Measurements from ENCODE around the gene DLEU7. TPM values are rescaled to one million over a fixed set of nuclear protein-coding genes. Genes with fewer than 3 reads are reported as not detected.

DLEU7 gene
- total RNA-seq, 1 experiment from 2014 or later = 1.5 TPM

DNA sequence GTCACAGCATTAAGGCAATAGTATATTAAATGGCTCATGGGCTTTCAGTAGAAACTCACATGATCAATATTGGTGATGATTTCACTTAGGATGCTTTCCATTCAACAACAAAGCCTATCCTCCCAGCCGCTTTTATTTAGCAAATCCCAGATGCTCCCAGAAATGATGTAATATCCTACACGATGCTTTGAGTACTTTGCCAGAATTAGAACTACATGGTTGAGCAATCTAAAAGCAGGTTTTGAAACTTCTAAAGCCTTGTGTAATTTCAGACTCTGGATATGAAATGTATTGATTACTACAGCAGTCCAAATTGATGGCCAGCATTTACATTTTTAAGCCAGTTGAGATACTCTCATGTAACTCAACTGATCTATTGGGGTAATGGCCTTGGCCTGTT lies 13.6 kb downstream of the DLEU7 start:
- Histone ChIP-seq H4K20me1 (ENCODE audit: control insufficient read depth, insufficient read depth, insufficient read length) (no peaks in the 10 kb centered on the region), H2BK12ac (ENCODE audit: insufficient read length, low read depth, low read length) (no peak overlapping the region), H2BK20ac (ENCODE audit: low read depth, low read length, poor library complexity, severe bottlenecking) (no peak overlapping the region), H3K23me2 (ENCODE audit: insufficient read length, low read depth, low read length, poor library complexity, severe bottlenecking) (no peaks in the 10 kb centered on the region), H3K23ac (ENCODE audit: insufficient read length, low read depth, low read length) (no peak overlapping the region), H3K4me2 (ENCODE audit: insufficient read depth, insufficient read length, low read length) (no peak overlapping the region), H3K9me3 (ENCODE audit: control insufficient read depth, low read depth, low read length) (no peaks in the 10 kb centered on the region), H2AFZ (ENCODE audit: low read length) (no peak overlapping the region), H3K14ac (ENCODE audit: insufficient read depth, low read length) (no peak overlapping the region), H3K27me3 (ENCODE audit: insufficient read depth, low read length) (no peaks in the 10 kb centered on the region), H2BK15ac (ENCODE audit: low read depth, low read length) (no peak overlapping the region), H4K8ac (replicated peaks; ENCODE audit: insufficient read length, low read depth, low read length) (no peak overlapping the region), H3K4ac (ENCODE audit: low read depth, low read length) (no peak overlapping the region), H2AK5ac (ENCODE audit: insufficient read length, low read length) (no peak overlapping the region), H3K79me2 (ENCODE audit: insufficient read depth, low read length) (no peaks in the 10 kb centered on the region), H4K5ac (ENCODE audit: insufficient read length, low read depth, low read length) (no peak overlapping the region), H3K4me1 (ENCODE audit: insufficient read depth, low read length) (no peaks in the 10 kb centered on the region), H3K79me1 (ENCODE audit: insufficient read depth, low read depth, low read length, poor library complexity, severe bottlenecking) (no peaks in the 10 kb centered on the region), H3T11ph (ENCODE audit: low read length) (no peak overlapping the region), H2BK5ac (ENCODE audit: insufficient read length, low read length) (no peak overlapping the region), H3K18ac (ENCODE audit: insufficient read length, low read depth, low read length) (no peak overlapping the region), H4K91ac (ENCODE audit: insufficient read length, low read depth, low read length) (no peak overlapping the region), H3K9ac (ENCODE audit: extremely low read depth, insufficient read length, low read length) (no peak overlapping the region), H3K27ac (ENCODE audit: insufficient read length, low read depth, low read length) (no peak overlapping the region), H2BK120ac (ENCODE audit: low read depth, low read length, poor library complexity, severe bottlenecking) (no peak overlapping the region), H3K56ac (ENCODE audit: insufficient read length, low read depth, low read length) (no peak overlapping the region)
- peaks cover 0 to 3% of the 10 kb centered on the region in 2 experiments; a peak in 1 of 4 replicates for H3K4me1 Mint-ChIP-seq
- TF ChIP-seq, protein P1, sequence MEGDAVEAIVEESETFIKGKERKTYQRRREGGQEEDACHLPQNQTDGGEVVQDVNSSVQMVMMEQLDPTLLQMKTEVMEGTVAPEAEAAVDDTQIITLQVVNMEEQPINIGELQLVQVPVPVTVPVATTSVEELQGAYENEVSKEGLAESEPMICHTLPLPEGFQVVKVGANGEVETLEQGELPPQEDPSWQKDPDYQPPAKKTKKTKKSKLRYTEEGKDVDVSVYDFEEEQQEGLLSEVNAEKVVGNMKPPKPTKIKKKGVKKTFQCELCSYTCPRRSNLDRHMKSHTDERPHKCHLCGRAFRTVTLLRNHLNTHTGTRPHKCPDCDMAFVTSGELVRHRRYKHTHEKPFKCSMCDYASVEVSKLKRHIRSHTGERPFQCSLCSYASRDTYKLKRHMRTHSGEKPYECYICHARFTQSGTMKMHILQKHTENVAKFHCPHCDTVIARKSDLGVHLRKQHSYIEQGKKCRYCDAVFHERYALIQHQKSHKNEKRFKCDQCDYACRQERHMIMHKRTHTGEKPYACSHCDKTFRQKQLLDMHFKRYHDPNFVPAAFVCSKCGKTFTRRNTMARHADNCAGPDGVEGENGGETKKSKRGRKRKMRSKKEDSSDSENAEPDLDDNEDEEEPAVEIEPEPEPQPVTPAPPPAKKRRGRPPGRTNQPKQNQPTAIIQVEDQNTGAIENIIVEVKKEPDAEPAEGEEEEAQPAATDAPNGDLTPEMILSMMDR (conservative IDR thresholded peaks at IDR 0.05) = no peak
- H3K27ac Mint-ChIP-seq = no peak overlapping the region
- no CpG with 5 or more reads among the region's 2 CpGs for WGBS (ENCODE audit: extremely low coverage, insufficient read length, low lambda C conversion rate)
- H3K36me3 Mint-ChIP-seq (ENCODE audit: insufficient read depth in 1 of 3, low read depth in 3 of 3) = peaks cover 11 to 28% (median 23%) of the 10 kb centered on the region in 3 experiments
- no peak overlapping the region for H3K4me3 Mint-ChIP-seq
- peaks cover 50% of the 10 kb centered on the region for H3K27me3 Mint-ChIP-seq (ENCODE audit: low read depth)
- DNase-seq = no peak
- peaks cover 17 to 18% of the 10 kb centered on the region in 2 experiments for H3K9me3 Mint-ChIP-seq

All from H9 (cell line).